ENCODE results near the gene GPANK1.

Gene GPANK1

GRCh38 chr6:31711233-31711632 lies 46.4 kb upstream of the GPANK1 start (continued):
- TF ChIP-seq KLF1 (tag by site-specific recombination; IDR thresholded peaks at IDR 0.05), result peak; percentile 71
- no peak for TF ChIP-seq ZNF521 (tag by site-specific recombination; IDR thresholded peaks at IDR 0.05)
- no peak for TF ChIP-seq KLF9 (tag by site-specific recombination; IDR thresholded peaks at IDR 0.05; ENCODE audit: low read depth)
- TF ChIP-seq ZNF596 (tag by site-specific recombination; IDR thresholded peaks at IDR 0.05), result no peak
- TF ChIP-seq ZBTB44 (tag by site-specific recombination; IDR thresholded peaks at IDR 0.05), result no peak
- TF ChIP-seq YY1 (tag by site-specific recombination; IDR thresholded peaks at IDR 0.05), result no peak
- TF ChIP-seq ZBTB11 (tag by site-specific recombination; conservative IDR thresholded peaks at IDR 0.05; ENCODE audit: low read depth), result no peak
- no peak for TF ChIP-seq SALL2 (tag by site-specific recombination; IDR thresholded peaks at IDR 0.05; ENCODE audit: borderline replicate concordance)
- no peak for TF ChIP-seq HIC1 (tag by site-specific recombination; IDR thresholded peaks at IDR 0.05)
- peak; percentile 34; the same call in 1 of the 2 replicates for TF ChIP-seq ZNF341 (tag by site-specific recombination; IDR thresholded peaks at IDR 0.05; ENCODE audit: low read depth)

- Histone ChIP-seq H3K27ac (ENCODE audit: extremely low read depth, low read depth, low read length) (no peak overlapping the region), H3K4me1 (ENCODE audit: control insufficient read depth, insufficient read depth, low read length) (peaks cover 4% of the 10 kb centered on the region), H3K9me3 (ENCODE audit: control insufficient read depth, insufficient read depth, low read depth, low read length) (no peaks in the 10 kb centered on the region), H3K36me3 (ENCODE audit: control insufficient read depth in 2 of 2, insufficient read depth in 1 of 2, low read length in 2 of 2) (no peaks in the 10 kb centered on the region), H3K4me3 (ENCODE audit: low read depth, low read length) (no peak overlapping the region)
- ChIA-PET POLR2A (interaction anchor here (1.3 to 2.0 kb wide), 4 partner anchors 8 to 117 kb away, joined by 3 to 11 read pairs (median 6); partner anchors contain the start of genes ABHD16A, DDAH2 and HSPA1B), CTCF (interaction anchor here (0.6 to 1.2 kb wide), 4 partner anchors 9 to 114 kb away, joined by 3 to 5 read pairs (median 4); no protein-coding TSS in a partner anchor)
- TF ChIP-seq PRDM10 (tag by site-specific recombination; IDR thresholded peaks at IDR 0.05) (no peak), ZNF514 (tag by site-specific recombination; IDR thresholded peaks at IDR 0.05) (no peak), ZNF558 (tag by site-specific recombination; IDR thresholded peaks at IDR 0.05) (no peak), KLF8 (tag by site-specific recombination; IDR thresholded peaks at IDR 0.05) (no peak), ZNF366 (tag by site-specific recombination; conservative IDR thresholded peaks at IDR 0.05) (peak; percentile 54; the same call in 1 of the 2 replicates), ZNF146 (tag by site-specific recombination; IDR thresholded peaks at IDR 0.05) (0 out of 2 replicates have a peak, but pooled peaks have one; percentile 5)
These were observed 45.9 kb upstream of the GPANK1 start for GRCh38 chr6:31710523-31711219.

All from HEK293 (cell line).